Keratinocyte (primary cell): ENCODE data around the gene CD27. TPM values are rescaled to one million over a fixed set of nuclear protein-coding genes. Genes with fewer than 3 reads are reported as not detected.

Experiments used
- DNase-seq: peaks from one replicate; pipeline ENCODE4 v3.0.0-alpha.2; 2011; ENCODE audit warnings: low read depth, missing footprints, low spot score
- FAIRE-seq: peaks from 2 replicates; lab custom pipeline; 2011; peaks lifted over from hg19 to GRCh38; lab: Jason Lieb, UNC
- H2AFZ ChIP-seq: 2 replicates; pipeline ENCODE4 v1.6.0; 2012; ENCODE audit warnings: low read length, control low read depth, inconsistent platforms; ENCODE audit not compliant: control insufficient read depth
- H3K27ac ChIP-seq: 2 replicates; pipeline ENCODE4 v1.5.1; 2011; ENCODE audit warnings: low read length; ENCODE audit not compliant: control insufficient read depth, insufficient read depth
- H3K27me3 ChIP-seq: 3 replicates; pipeline ENCODE4 v1.6.0; 2011; ENCODE audit warnings: low read length; ENCODE audit not compliant: control insufficient read depth, insufficient read depth; ENCODE audit errors: extremely low read depth
- H3K36me3 ChIP-seq, 2 experiments: 2 replicates in 1 of 2; 3 replicates in 1 of 2; pipeline ENCODE4 v1.5.1; 2011; ENCODE audit warnings: low read length in 2 of 2, mild to moderate bottlenecking in 1 of 2; ENCODE audit not compliant: control insufficient read depth in 2 of 2, insufficient read depth in 2 of 2; ENCODE audit errors: extremely low read depth in 1 of 2
- H3K4me1 ChIP-seq: 3 replicates; pipeline ENCODE4 v1.5.1; 2011; ENCODE audit warnings: low read length; ENCODE audit not compliant: control insufficient read depth, insufficient read depth; ENCODE audit errors: extremely low read depth
- H3K4me2 ChIP-seq: 3 replicates; pipeline ENCODE4 v1.6.0; 2011; ENCODE audit warnings: low read depth, low read length; ENCODE audit not compliant: control insufficient read depth, insufficient read depth; ENCODE audit errors: extremely low read depth
- H3K4me3 ChIP-seq, 3 experiments: fragments of 200-600 bp in 1 of 3; sonication (generic) in 1 of 3; 2 replicates in 2 of 3; 3 replicates in 1 of 3; pipeline ENCODE4 v1.5.1; 2011 to 2016; ENCODE audit warnings: low read length in 3 of 3, mild to moderate bottlenecking in 3 of 3, control low read depth in 2 of 3, inconsistent platforms in 1 of 3, low read depth in 1 of 3, mixed read lengths in 1 of 3, mixed run types in 1 of 3, moderate library complexity in 1 of 3; ENCODE audit not compliant: control insufficient read depth in 2 of 3, insufficient read depth in 2 of 3; ENCODE audit errors: extremely low read depth in 1 of 3
- H3K79me2 ChIP-seq: 2 replicates; pipeline ENCODE4 v1.6.0; 2012; ENCODE audit warnings: low read length; ENCODE audit not compliant: control insufficient read depth, insufficient read depth
- H3K9ac ChIP-seq: 3 replicates; pipeline ENCODE4 v1.6.0; 2011; ENCODE audit warnings: low read length; ENCODE audit not compliant: control insufficient read depth, insufficient read depth; ENCODE audit errors: extremely low read depth
- H3K9me1 ChIP-seq: 3 replicates; pipeline ENCODE4 v1.6.0; 2011; ENCODE audit warnings: low read length; ENCODE audit not compliant: control insufficient read depth, insufficient read depth; ENCODE audit errors: extremely low read depth
- H3K9me3 ChIP-seq: 2 replicates; pipeline ENCODE4 v1.5.1; 2012; ENCODE audit warnings: low read depth, low read length; ENCODE audit not compliant: control insufficient read depth
- H4K20me1 ChIP-seq: 3 replicates; pipeline ENCODE4 v1.6.0; 2011; ENCODE audit warnings: low read length; ENCODE audit not compliant: control insufficient read depth, insufficient read depth; ENCODE audit errors: extremely low read depth
- CTCF ChIP-seq, 3 experiments: IDR thresholded peaks in 1 of 3; conservative IDR thresholded peaks in 1 of 3; optimal IDR thresholded peaks in 1 of 3; 2 replicates in 2 of 3; 3 replicates in 1 of 3; pipeline versions ENCODE3 to v1.5.1; 2011; ENCODE audit warnings: low read length in 3 of 3, mild to moderate bottlenecking in 3 of 3, moderate library complexity in 2 of 3, control low read depth in 1 of 3, inconsistent platforms in 1 of 3; ENCODE audit not compliant: insufficient read depth in 2 of 3; ENCODE audit errors: extremely low read depth in 1 of 3
- EZH2 ChIP-seq: IDR thresholded peaks from one replicate; pipeline ENCODE4 v1.6.1; 2012; ENCODE audit warnings: inconsistent platforms, mild to moderate bottlenecking, low read length, moderate library complexity
- dilution Hi-C: fragments of 300-500 bp; cut with MboI; formaldehyde crosslinking; loops from one replicate; pipeline ENCODE4 v1.7.0; 2020; ENCODE audit warnings: low sequenced_read_pairs; ENCODE audit not compliant: extremely low pct_ligation_motif_present
- polyA plus RNA-seq, 5 experiments: library from polyadenylated mRNA; depleted of rRNA in 3 of 5; stranded (reverse) in 3 of 5; stranded (forward) in 1 of 5; unstranded in 1 of 5; fragments of >200 nt; gene quantifications; 1 replicate in 1 of 5; 2 replicates in 3 of 5; 3 replicates in 1 of 5; pipeline versions ENCODE4 v1.2.1 to v1.2.3, GENCODE V29; 2011 to 2012; ENCODE audit warnings: missing spikeins in 2 of 5, low read depth in 1 of 5, low replicate concordance in 1 of 5

CD27 gene
- polyA plus RNA-seq, 1 donor (not counting 4 experiments of a cell fraction or from before 2014, with no cell fraction given) = not detected

GRCh38 chr12:6459004-6459337, 14.2 kb downstream of the CD27 start:
- FAIRE-seq (no peak), DNase-seq (no peak)
- Histone ChIP-seq H3K4me3 (no peak overlapping the region), H3K9me1 (no peaks in the 10 kb centered on the region), H3K4me1 (peaks cover 4% of the 10 kb centered on the region), H3K4me2 (no peak overlapping the region), H2AFZ (no peak overlapping the region), H3K79me2 (no peaks in the 10 kb centered on the region), H3K36me3 (peaks cover 13 to 26% of the 10 kb centered on the region in 2 experiments), H4K20me1 (no peaks in the 10 kb centered on the region), H3K27me3 (no peaks in the 10 kb centered on the region), H3K9ac (no peak overlapping the region), H3K9me3 (no peaks in the 10 kb centered on the region), H3K27ac (no peak overlapping the region)
- TF ChIP-seq EZH2 (no peak), CTCF (optimal IDR thresholded peaks at IDR 0.05 in 1 of 3, IDR thresholded peaks at IDR 0.05 in 1 of 3, conservative IDR thresholded peaks at IDR 0.05 in 1 of 3; ENCODE audit: extremely low read depth in 1 of 3, insufficient read depth in 2 of 3, low read length in 3 of 3) (no peak)
- dilution Hi-C loops = no loop called here

DNA sequence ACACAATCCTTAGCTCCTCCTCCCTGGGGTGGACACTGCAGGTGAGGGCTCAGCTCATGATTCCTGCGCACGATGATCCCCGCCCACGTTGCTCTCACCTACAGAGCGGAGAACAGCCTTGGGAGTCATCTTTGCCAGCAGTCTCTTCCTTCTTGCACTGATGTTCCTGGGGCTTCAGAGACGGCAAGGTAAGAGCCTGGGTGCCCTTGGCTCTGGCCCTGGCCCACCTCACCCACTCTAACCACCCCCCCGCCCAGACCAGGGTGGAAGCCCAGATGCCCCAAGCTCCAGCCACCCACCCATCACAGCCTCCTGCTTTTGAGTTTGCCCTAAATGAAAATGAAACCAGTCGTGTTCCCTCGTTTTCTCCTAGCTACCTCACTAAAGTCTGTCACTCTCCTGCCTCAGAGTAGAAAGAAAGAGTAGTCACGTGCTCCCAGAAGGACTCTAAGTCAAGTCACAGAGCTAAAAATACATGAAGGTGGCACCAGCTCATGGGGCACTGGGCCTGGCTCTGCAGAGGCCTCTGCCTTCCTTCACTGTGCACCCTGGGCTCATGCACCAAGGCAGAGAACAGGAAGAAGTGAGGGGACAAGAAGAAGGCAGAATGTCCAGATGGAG, 16.1 kb downstream of the CD27 start:
- FAIRE-seq (no peak), DNase-seq (no peak)
- Histone ChIP-seq H3K27ac (no peak overlapping the region), H3K9ac (no peak overlapping the region), H3K4me2 (no peak overlapping the region), H3K9me1 (no peaks in the 10 kb centered on the region), H3K27me3 (no peaks in the 10 kb centered on the region), H3K36me3 (peaks cover 15 to 32% of the 10 kb centered on the region in 2 experiments), H2AFZ (no peak overlapping the region), H4K20me1 (no peaks in the 10 kb centered on the region), H3K4me3 (no peak overlapping the region), H3K4me1 (peaks cover 4% of the 10 kb centered on the region), H3K9me3 (no peaks in the 10 kb centered on the region), H3K79me2 (no peaks in the 10 kb centered on the region)
- TF ChIP-seq EZH2 = no peak
- TF ChIP-seq CTCF (optimal IDR thresholded peaks at IDR 0.05 in 1 of 3, IDR thresholded peaks at IDR 0.05 in 1 of 3, conservative IDR thresholded peaks at IDR 0.05 in 1 of 3; ENCODE audit: extremely low read depth in 1 of 3, insufficient read depth in 2 of 3, low read length in 3 of 3) = no peak
- dilution Hi-C loops = no loop called here
